GM08714 (cell line): Measurements from ENCODE around the gene SLC16A8.

Experiments
- H3K4me3 ChIP-seq: fragments of 200-500 bp; sonication (Bioruptor generic); 2 replicates; pipeline ENCODE4 v1.5.1; 2014; ENCODE audit warnings: mild to moderate bottlenecking, low read length, inconsistent platforms
- ZNF274 ChIP-seq: IDR thresholded peaks from 2 replicates; pipeline ENCODE4 v1.6.1; 2012; ENCODE audit warnings: mild to moderate bottlenecking, low read depth, low read length

SLC16A8 gene

DNA sequence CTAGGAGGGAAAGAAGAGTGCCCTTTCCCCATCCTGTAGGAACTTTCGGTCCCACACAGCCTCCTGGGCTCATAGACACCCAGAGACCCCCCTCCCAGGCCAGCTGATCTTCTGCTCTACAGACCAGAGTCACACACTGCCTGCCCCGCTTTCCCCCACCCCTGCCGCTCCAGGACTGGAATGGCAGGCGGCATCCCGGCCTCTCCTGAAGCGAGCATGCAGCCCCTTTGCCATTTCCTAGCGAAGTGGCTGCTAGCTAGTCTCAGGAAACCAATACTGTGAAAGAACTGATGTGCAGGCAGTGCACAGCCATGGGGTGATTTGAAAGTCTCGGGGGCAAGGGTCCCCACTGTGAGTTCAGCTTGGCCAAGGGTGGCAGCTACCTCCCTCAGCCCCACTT is 18.4 kb downstream of the SLC16A8 start:
- H3K4me3 ChIP-seq = no peak overlapping the region
- TF ChIP-seq ZNF274 = no peak

DNA sequence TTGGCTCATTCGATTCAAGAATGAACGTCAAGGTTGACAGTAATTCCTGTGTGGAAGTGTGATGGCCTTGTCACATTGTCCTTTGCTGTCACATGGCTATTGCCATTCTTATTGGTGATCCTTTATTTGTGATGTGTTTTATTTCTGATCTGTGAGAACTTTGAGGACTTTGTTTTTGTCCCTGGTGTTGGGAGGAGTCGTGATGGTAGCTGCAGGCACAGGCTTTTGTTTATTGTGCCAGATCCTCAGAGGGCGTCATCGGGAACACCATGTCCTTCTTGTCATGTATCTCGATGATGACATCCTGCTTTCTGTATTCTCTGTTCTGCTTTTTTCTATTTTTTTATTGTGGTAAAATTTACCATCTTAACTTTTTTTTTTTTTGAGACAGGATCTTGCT is 21.2 kb downstream of the SLC16A8 start:
- no peak overlapping the region for H3K4me3 ChIP-seq

DNA sequence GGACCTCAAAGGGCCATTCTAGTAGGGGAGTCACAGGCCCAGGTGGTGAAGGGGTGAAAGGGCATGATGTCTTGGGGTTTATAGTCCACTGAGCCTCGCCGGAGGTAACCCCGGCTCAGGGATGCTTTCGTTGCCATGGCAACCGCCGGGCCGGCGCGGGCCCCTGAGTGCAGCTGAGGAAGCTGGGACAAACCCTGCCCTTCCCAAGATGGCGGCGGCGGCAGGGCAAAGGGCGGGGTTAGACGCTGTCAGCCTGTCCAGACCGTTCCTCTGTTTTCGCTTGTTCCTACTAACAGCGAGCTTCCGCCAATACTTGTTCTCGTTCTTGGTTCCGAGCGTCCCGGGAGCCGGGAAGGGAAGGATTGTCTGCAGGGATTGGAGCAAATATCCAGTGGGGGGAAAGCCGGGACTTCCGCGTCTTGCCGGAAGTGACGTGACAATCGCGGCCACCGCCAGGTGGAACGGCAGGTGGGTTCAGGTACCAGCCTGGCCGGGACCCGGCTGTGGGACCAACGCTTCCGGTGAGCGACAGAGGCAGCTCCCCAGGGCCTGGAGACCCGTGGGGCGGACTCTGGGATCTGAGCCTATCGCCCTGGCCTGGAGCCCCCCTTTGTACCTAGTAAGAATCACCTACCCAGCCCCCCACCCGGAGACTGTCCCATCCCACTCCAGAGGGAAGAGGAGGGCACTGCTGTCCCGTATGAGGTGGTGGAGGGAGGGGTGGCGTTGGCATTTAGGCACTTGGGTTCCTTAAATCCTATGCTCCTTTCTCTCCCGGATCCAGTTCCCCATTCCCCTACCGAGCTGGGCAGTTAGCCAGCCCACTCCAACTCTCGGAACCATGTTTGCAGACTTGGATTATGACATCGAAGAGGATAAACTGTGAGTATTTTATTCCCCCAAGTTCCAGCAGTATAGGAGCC is 26.8 kb downstream of the SLC16A8 start, which contains the start of gene PICK1:
Gene PICK1 (plus strand): TSS at position 436 of the 923 bp plus-strand sequence. CDS start 406 bp downstream, at position 842.
- peak within 1 kb of the TSS; percentile 75 for H3K4me3 ChIP-seq
- TF ChIP-seq ZNF274 = no peak

More for the DNA sequence above, 21.2 kb downstream of the SLC16A8 start:
- no peak for TF ChIP-seq ZNF274

DNA sequence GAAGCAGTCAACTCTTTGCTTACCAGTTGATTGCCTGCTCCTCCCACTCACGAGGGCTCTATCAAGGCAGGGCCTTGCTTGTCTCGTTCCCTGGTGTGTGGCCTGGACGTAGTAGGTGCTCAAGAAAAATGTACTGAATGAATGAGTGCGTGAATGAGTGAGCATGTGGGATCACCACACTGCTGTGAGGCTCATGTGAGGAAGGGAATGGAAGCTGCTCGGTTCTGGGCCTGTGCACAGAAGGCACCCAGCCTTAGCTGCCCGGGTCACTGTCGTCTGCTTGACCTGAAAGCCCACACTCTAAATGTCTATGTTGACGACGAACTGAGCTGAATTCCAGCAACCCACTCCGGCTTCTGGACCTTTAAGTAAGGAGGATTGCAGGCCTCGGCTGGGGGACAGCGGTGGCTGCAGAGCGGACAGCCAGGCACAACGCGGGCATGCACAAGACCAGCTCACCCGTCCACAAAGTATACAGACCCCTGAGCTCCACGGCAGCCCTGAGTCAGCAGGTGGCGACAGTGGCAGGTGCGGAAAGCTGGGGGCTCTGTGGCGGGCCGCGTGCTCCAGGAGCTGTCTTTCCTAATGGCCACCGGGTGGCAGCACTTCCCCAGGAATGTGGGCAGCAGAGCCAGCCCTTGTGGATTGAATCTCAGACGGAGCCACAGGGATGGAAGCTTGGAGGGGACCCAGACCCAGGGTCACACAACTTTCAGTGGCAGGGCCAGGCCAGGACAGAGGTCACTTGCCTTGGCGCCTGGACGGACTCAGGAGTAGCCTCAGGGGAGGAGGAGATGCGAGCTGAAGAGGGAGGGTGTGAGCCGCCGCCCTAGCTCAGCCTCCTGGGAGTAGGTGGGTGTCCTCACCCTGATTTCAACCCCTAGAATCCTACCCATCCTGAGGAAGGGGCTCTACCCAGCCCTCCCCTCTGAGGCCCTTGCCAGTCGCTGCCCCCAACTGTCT is 31.8 kb downstream of the SLC16A8 start:
- no peak overlapping the region for H3K4me3 ChIP-seq
- TF ChIP-seq ZNF274 = no peak

DNA sequence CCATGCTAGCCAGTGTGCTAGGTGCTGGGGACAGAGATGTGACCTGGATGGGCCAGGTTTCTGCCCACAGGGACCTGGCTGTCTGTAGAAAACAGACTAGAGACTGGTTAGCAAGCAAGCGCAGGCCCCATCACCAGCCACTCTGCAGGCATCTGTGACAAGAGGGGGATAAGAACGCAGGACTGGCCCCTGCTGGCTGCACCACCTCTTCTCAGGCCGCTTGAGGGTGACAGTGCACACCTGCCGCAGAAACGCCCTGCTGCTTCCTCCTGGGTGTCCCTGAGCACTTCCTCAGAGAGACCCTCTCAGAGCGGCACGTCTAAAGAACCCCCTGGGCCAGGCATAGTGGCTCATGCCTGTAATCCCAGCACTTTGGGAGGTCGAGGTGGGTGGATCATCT is 32.7 kb downstream of the SLC16A8 start:
- no peak overlapping the region for H3K4me3 ChIP-seq
- TF ChIP-seq ZNF274 = no peak

DNA sequence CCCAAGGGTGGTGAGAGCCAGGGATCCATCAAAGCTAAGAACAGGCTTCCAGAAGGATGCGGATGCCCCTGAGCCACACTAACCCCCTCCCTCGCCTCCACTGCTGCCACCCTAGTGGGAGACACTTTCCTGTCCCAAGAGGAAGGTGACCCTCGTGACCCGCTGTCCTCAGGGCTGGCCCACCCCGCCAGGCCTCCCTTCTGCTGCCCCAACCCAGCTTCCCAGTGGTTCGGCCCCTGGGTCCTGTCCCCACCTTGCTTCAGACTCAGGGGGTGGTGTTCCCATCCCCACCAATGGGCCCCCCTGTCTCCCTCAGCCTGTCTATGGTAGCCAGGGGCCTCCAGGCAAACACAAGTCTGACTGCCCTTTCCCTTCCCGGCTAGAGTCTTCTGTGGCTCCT is 33.3 kb downstream of the SLC16A8 start:
- no peak for TF ChIP-seq ZNF274
- no peak overlapping the region for H3K4me3 ChIP-seq

DNA sequence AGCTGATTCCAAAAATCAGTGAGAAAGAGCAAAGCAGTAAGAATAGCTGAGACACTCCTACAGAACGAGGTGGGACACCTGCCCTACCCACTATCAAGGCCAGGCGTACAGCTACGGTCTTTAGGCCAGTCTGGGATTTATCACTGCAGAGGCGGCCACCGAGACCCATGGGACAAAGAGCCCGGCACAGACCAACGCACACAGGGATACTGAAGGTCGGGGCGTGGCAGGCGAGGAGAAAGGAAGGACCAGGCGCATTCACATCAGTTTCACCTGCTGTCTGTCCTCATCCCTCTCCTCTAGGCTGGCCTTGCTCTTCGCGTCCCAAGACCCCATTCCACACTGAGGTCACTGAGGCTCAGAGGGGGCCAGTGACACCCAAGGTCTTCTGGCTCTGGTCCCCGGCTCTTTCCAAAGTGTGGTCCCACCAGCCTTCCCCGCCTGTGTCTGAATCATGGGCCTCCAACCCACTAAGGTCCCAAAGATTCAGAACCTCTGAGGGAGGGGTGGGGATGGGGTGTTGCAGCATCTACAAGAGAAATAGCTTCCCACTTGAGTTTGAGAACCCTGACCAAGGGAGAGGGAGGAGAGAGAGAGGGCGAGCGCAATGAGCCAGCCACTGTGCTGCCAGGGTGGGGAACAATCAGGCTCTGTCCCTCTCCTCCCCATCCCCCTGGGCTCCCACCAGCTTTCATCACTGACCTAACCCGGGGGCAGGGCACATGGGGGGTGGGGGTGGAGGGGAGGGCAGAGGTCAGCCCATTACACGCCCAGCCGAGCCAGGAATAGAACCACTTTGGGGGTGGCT is 34.0 kb downstream of the SLC16A8 start:
- no peak for TF ChIP-seq ZNF274
- H3K4me3 ChIP-seq = no peak overlapping the region

DNA sequence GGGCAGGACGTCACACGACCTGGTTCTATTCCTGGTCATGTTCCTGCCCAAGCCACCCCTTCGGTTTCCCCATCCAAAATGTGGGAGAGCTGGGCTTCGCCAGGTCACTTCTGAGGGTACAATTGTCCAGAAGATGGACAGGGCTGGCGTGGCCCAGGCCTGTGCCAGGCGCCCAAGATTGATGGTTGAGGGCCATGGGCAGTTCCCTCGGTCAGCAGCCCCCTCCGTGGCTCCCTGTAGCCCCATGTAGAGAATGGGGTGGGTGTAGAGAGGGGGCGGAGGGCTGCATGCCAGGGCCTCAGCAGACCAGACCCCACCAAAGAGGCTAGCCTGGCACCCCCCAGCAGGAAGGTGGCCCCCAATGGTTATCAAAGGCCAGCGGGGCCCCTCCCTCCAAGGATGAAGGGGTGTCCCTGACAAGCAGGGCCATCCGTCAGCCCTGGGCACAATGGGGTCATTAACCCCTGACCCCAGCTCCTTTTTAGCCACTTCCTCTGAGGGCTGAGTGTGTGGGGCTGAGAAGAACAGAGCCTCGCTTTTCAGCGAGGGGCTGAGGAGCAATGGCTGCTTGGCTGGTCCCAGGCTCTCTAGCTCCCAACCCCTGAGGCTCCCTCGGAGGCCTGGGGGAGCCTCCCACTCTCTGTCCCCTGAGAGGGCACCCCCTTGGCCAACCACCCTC is 37.8 kb downstream of the SLC16A8 start:
- H3K4me3 ChIP-seq = no peak overlapping the region
- no peak for TF ChIP-seq ZNF274

DNA sequence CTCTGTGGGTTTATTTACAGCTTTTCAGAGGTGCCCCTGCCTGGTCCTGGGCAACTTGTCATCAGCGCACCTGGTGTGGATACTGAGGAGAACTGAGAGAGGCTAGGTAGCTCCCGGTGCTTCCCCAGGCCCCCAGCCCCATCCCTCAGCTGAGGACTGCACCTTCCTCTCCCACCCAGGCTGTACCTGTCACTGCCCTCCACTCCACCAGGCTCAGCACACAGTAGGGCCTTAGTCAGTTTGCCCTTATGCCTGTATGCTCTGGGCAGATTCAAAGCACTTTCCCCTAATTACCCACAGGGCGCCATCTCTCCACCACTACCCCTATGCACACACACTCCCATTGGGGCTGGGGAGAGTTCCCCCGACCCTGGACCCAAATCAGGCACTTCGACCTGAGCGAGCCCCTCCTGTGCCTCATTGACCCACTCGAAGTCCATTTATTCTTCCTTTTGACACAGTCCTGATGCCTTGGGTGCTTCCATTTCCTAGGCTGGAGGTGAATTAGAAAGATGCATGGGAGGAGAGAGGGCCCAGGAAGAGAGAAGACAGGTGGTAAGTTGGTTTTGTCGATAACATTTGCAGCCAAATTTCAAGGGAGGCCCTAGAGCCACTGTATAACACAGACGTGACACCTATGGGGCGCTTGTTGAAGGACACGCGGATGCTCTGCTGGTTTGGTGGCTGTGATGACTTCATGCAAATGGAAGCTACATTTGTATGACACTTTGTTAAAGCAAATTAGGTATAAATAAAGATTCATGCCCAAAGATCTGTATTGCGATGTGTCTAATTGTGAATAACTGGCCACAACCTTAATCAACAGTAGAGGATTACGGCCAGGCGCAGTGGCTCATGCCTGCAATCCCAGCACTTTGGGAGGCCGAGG is 40.6 kb downstream of the SLC16A8 start:
- no peak for TF ChIP-seq ZNF274
- no peak overlapping the region for H3K4me3 ChIP-seq

DNA sequence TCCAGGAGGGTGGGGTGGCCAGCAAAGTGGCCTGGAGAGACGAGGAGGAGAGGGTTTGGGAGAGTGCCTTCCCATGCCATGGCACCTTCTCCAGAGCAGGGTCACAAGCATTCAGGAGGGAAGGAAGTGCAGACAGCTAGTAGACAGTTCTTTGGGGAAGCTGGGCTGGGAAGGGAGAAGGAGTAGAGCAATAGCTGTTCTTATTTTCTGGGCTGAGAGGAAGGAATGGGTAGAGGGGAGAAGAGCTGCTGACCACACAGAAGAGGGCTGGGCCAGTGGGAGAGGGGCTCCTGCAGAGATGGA is 41.5 kb downstream of the SLC16A8 start:
- H3K4me3 ChIP-seq = no peak overlapping the region
- no peak for TF ChIP-seq ZNF274

DNA sequence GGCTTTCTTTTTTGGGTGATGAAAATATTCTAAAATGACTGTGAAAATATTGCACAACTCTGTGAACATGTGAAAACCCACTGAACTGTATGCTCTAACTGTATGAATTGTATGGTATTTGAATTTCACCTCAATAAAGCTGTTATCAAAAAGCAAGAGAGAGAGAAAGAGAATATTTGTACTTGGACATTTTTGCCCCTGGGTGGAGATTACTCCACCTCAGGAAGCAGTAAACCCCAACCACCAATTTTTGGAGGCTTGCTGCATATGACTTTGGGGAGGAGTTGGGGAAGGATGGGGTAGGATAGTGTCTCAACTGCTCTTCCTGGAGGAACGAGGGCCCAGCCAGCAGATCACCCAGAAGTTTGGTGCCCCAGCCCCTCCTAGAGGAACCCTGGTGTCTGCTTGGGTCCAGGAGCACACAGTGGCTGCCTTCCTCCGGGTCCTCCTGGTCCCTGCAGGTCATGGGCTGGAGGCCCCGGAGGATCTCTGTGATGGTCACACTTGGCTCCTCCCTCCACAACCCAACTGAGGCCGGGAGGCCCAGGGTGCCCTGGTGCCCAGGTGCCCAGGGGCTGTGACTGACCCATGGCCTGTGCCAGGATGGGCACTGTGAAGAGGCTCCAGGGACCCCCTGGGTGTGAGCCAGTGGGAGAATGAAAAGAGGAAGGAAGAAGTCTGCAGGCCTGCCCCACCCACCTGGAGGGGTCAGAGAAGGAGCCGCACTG is 42.1 kb downstream of the SLC16A8 start:
- TF ChIP-seq ZNF274 = no peak
- no peak overlapping the region for H3K4me3 ChIP-seq

DNA sequence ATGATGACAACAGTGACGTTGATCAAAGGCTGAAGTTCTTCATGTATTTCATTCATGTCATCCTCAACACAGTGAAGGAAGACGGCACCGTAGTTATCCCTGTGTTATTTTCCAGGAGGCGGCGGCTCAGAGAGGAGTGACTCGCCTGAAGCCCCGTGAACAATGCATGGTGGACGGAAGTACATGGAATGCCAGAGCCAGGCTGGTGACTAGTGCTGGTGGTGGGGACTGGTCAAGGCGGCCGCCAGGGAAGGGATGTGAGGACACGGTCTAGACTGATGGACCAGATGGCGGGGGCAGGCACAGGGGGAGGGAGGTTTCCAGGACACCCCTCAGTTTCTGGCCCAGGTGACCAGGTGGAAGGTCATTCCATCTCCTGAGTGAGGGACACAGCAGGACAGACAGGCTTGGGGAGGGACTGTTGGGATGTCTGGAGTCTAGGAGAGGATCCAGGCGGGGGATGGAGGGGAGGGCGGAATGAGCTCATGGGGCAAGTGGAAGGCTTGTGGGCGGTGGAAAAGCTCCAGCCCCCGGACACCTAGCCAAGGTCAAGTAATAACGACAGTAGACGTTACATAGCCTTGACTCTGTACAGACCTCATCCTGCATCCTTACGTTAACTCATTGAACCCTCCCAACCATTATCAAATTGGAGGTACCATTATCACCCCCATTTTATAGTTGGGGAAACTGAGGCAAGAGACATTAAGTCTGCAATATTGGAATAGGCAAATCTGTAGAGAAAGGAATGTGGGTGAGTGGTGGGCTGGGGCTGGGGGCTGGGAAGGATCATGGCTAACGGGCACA is 42.8 kb downstream of the SLC16A8 start:
- no peak for TF ChIP-seq ZNF274
- no peak overlapping the region for H3K4me3 ChIP-seq
